GM06990 (cell line): ENCODE results near the gene FXYD1.

Experiments used
- DNase-seq: peaks from one replicate; pipeline ENCODE4 v3.0.0-alpha.2; 2011; ENCODE audit not compliant: insufficient read length; ENCODE audit errors: extremely low read depth
- H3K27me3 ChIP-seq: replicated peaks from 2 replicates; pipeline ENCODE4 v1.6.0; 2011; ENCODE audit warnings: low read length; ENCODE audit not compliant: control insufficient read depth, insufficient read depth
- H3K36me3 ChIP-seq: 2 replicates; pipeline ENCODE4 v1.5.1; 2011; ENCODE audit warnings: low read length; ENCODE audit not compliant: control insufficient read depth, insufficient read depth
- H3K4me3 ChIP-seq: replicated peaks from 2 replicates; pipeline ENCODE4 v1.5.1; 2011; ENCODE audit warnings: low read depth, mild to moderate bottlenecking, control low read depth, low read length
- CTCF ChIP-seq: IDR thresholded peaks from 2 replicates; pipeline ENCODE4 v1.5.1; 2011; ENCODE audit warnings: low read length, control low read depth, mild to moderate bottlenecking, inconsistent platforms; ENCODE audit not compliant: insufficient read depth, poor library complexity, severe bottlenecking

Gene FXYD1

GRCh38 chr19:35174226-35174625, 35.6 kb downstream of the FXYD1 start:
- peaks cover 2% of the 10 kb centered on the region; the same call in 1 of the 2 replicates for H3K36me3 ChIP-seq
- DNase-seq, result no peak
- no peak for TF ChIP-seq CTCF
- H3K27me3 ChIP-seq, result no peaks in the 10 kb centered on the region
- no peak overlapping the region for H3K4me3 ChIP-seq

GRCh38 chr19:35176181-35176570, 37.6 kb downstream of the FXYD1 start:
- Histone ChIP-seq H3K36me3 (no peaks in the 10 kb centered on the region), H3K4me3 (no peak overlapping the region), H3K27me3 (no peaks in the 10 kb centered on the region)
- no peak for DNase-seq
- TF ChIP-seq CTCF, result no peak

GRCh38 chr19:35177377-35178274, 39.0 kb downstream of the FXYD1 start:
- DNase-seq, result no peak
- Histone ChIP-seq H3K27me3 (no peaks in the 10 kb centered on the region), H3K36me3 (no peaks in the 10 kb centered on the region), H3K4me3 (no peak overlapping the region)
- TF ChIP-seq CTCF, result no peak

GRCh38 chr19:35178701-35179100, 40.1 kb downstream of the FXYD1 start:
- H3K4me3 ChIP-seq, result no peak overlapping the region
- TF ChIP-seq CTCF, result no peak
- H3K27me3 ChIP-seq, result no peaks in the 10 kb centered on the region
- DNase-seq, result no peak
- no peaks in the 10 kb centered on the region for H3K36me3 ChIP-seq

GRCh38 chr19:35179830-35180229, 41.2 kb downstream of the FXYD1 start:
- no peaks in the 10 kb centered on the region for H3K36me3 ChIP-seq
- no peak overlapping the region for H3K4me3 ChIP-seq
- H3K27me3 ChIP-seq, result no peaks in the 10 kb centered on the region
- DNase-seq, result no peak
- no peak for TF ChIP-seq CTCF
